Trophoblast cell (in vitro differentiated cells and primary cell): ENCODE results near the gene MPP4.

Source experiments
- DNase-seq, 2 donors: peaks; one replicate each; pipeline ENCODE4 v3.0.0-alpha.2; 2016
- H2AFZ ChIP-seq: 2 replicates; pipeline ENCODE4 v1.6.1; 2013; ENCODE audit warnings: low read length, moderate library complexity, mild to moderate bottlenecking; ENCODE audit not compliant: insufficient read depth, poor library complexity
- H2AK5ac ChIP-seq: 2 replicates; pipeline ENCODE4 v1.6.1; 2013; ENCODE audit warnings: mild to moderate bottlenecking, low read length
- H2BK120ac ChIP-seq: 2 replicates; pipeline ENCODE4 v1.6.1; 2013; ENCODE audit warnings: low read length, mild to moderate bottlenecking, moderate library complexity; ENCODE audit not compliant: insufficient read depth, poor library complexity
- H2BK12ac ChIP-seq: 2 replicates; pipeline ENCODE4 v1.6.1; 2013; ENCODE audit warnings: mild to moderate bottlenecking, low read length, moderate library complexity
- H2BK5ac ChIP-seq: 2 replicates; pipeline ENCODE4 v1.6.1; 2013; ENCODE audit warnings: low read length, low read depth, moderate library complexity, mild to moderate bottlenecking; ENCODE audit not compliant: poor library complexity
- H3K14ac ChIP-seq: 2 replicates; pipeline ENCODE4 v1.6.1; 2013; ENCODE audit warnings: mild to moderate bottlenecking, low read length
- H3K18ac ChIP-seq: 2 replicates; pipeline ENCODE4 v1.6.1; 2013; ENCODE audit warnings: mild to moderate bottlenecking, low read length
- H3K23ac ChIP-seq: 2 replicates; pipeline ENCODE4 v1.6.1; 2013; ENCODE audit warnings: low read length
- H3K27ac ChIP-seq: 2 replicates; pipeline ENCODE4 v1.5.1; 2013; ENCODE audit warnings: low read depth, mild to moderate bottlenecking, inconsistent platforms, low read length, moderate library complexity
- H3K27me3 ChIP-seq: 2 replicates; pipeline ENCODE4 v1.6.1; 2013; ENCODE audit warnings: inconsistent platforms, mild to moderate bottlenecking, low read length, moderate library complexity; ENCODE audit not compliant: insufficient read depth
- H3K36me3 ChIP-seq, 2 experiments: 1 replicate in 1 of 2; 2 replicates in 1 of 2; pipeline ENCODE4 v1.6.1; 2013; ENCODE audit warnings: low read length in 2 of 2, mild to moderate bottlenecking in 2 of 2, moderate library complexity in 1 of 2; ENCODE audit not compliant: insufficient read depth in 2 of 2, control insufficient read depth in 1 of 2
- H3K4ac ChIP-seq: 2 replicates; pipeline ENCODE4 v1.6.1; 2013; ENCODE audit warnings: low read depth, mild to moderate bottlenecking, low read length, moderate library complexity
- H3K4me1 ChIP-seq, 2 experiments: 1 replicate in 1 of 2; 2 replicates in 1 of 2; pipeline ENCODE4 v1.6.1; 2013; ENCODE audit warnings: low read length in 2 of 2, mild to moderate bottlenecking in 2 of 2, moderate library complexity in 1 of 2; ENCODE audit not compliant: insufficient read depth in 2 of 2, control insufficient read depth in 1 of 2
- H3K4me2 ChIP-seq: 2 replicates; pipeline ENCODE4 v1.6.1; 2013; ENCODE audit warnings: inconsistent platforms, mild to moderate bottlenecking, low read length, moderate library complexity
- H3K4me3 ChIP-seq: 2 replicates; pipeline ENCODE4 v1.5.1; 2013; ENCODE audit warnings: mild to moderate bottlenecking, low read depth, low read length, inconsistent platforms
- H3K79me1 ChIP-seq: one replicate; pipeline ENCODE4 v1.6.1; 2013; ENCODE audit warnings: low read length
- H3K79me2 ChIP-seq: 2 replicates; pipeline ENCODE4 v1.6.1; 2013; ENCODE audit warnings: low read length, mild to moderate bottlenecking; ENCODE audit not compliant: control insufficient read depth, insufficient read depth, poor library complexity
- H3K9ac ChIP-seq: 2 replicates; pipeline ENCODE4 v1.6.1; 2013; ENCODE audit warnings: mild to moderate bottlenecking, low read length
- H3K9me3 ChIP-seq: 2 replicates; pipeline ENCODE4 v1.6.1; 2013; ENCODE audit warnings: low read depth, mild to moderate bottlenecking, control low read depth, inconsistent platforms, low read length; ENCODE audit not compliant: insufficient read depth
- H4K12ac ChIP-seq: 2 replicates; pipeline ENCODE4 v1.6.1; 2013; ENCODE audit warnings: low read depth, mild to moderate bottlenecking, low read length, moderate library complexity
- H4K8ac ChIP-seq: 2 replicates; pipeline ENCODE4 v1.6.1; 2013; ENCODE audit warnings: low read depth, mild to moderate bottlenecking, low read length, moderate library complexity
- H4K91ac ChIP-seq: one replicate; pipeline ENCODE4 v1.6.1; 2013; ENCODE audit warnings: low read depth, mild to moderate bottlenecking, low read length, moderate library complexity
- WGBS: extraction: QIAGEN DNeasy Blood & Tissue Kit; methylation state at CpG from one replicate; pipeline ENCODE4 v1.1.7; 2013; ENCODE audit warnings: missing lambda C conversion rate; ENCODE audit not compliant: insufficient read length, insufficient coverage; ENCODE audit errors: extremely low coverage; 5-methylcytosine and 5-hydroxymethylcytosine counted together

MPP4 gene

GRCh38 chr2:201733544-201733943, 35.1 kb upstream of the MPP4 start:
- H3K36me3 ChIP-seq, result peaks cover 7 to 11% of the 10 kb centered on the region in 2 experiments
- H2AFZ ChIP-seq, result no peak overlapping the region
- no peaks in the 10 kb centered on the region for H3K79me2 ChIP-seq
- H4K12ac ChIP-seq, result no peak overlapping the region
- H3K27me3 ChIP-seq, result no peaks in the 10 kb centered on the region
- H3K23ac ChIP-seq, result no peak overlapping the region
- no peak overlapping the region for H2BK5ac ChIP-seq
- no peak for DNase-seq
- no peak overlapping the region for H3K4me2 ChIP-seq
- no CpG with 5 or more reads among the region's 1 CpG for WGBS
- no peaks in the 10 kb centered on the region for H3K4me1 ChIP-seq
- no peak overlapping the region for H3K18ac ChIP-seq
- H2BK120ac ChIP-seq, result no peak overlapping the region
- H3K9ac ChIP-seq, result no peak overlapping the region
- no peak overlapping the region for H3K14ac ChIP-seq
- no peak overlapping the region for H3K27ac ChIP-seq
- H2BK12ac ChIP-seq, result no peak overlapping the region
- no peak overlapping the region for H4K8ac ChIP-seq
- no peak overlapping the region for H3K4ac ChIP-seq
- no peaks in the 10 kb centered on the region for H3K79me1 ChIP-seq
- no peak overlapping the region for H3K4me3 ChIP-seq
- no peaks in the 10 kb centered on the region for H3K9me3 ChIP-seq
- no peak overlapping the region for H2AK5ac ChIP-seq
- H4K91ac ChIP-seq, result no peak overlapping the region

GRCh38 chr2:201730651-201731285, 32.3 kb upstream of the MPP4 start:
- Histone ChIP-seq H3K79me2 (no peaks in the 10 kb centered on the region), H2AFZ (no peak overlapping the region), H3K4me1 (no peaks in the 10 kb centered on the region), H3K9ac (no peak overlapping the region), H2AK5ac (no peak overlapping the region), H4K12ac (no peak overlapping the region), H3K79me1 (no peaks in the 10 kb centered on the region), H2BK12ac (no peak overlapping the region), H3K4me3 (no peak overlapping the region), H3K23ac (no peak overlapping the region), H3K4me2 (no peak overlapping the region), H3K36me3 (peaks cover 11 to 24% of the 10 kb centered on the region in 2 experiments), H3K4ac (no peak overlapping the region), H3K27me3 (no peaks in the 10 kb centered on the region), H3K9me3 (no peaks in the 10 kb centered on the region), H4K91ac (no peak overlapping the region), H3K27ac (no peak overlapping the region), H2BK120ac (no peak overlapping the region), H3K18ac (no peak overlapping the region), H4K8ac (no peak overlapping the region), H3K14ac (no peak overlapping the region), H2BK5ac (no peak overlapping the region)
- DNase-seq, result no peak
- WGBS, result no CpG with 5 or more reads among the region's 5 CpGs

GRCh38 chr2:201715459-201715858, 17.0 kb upstream of the MPP4 start:
- Histone ChIP-seq H2AFZ (no peak overlapping the region), H3K4ac (no peak overlapping the region), H3K79me2 (no peaks in the 10 kb centered on the region), H4K8ac (no peak overlapping the region), H3K9ac (peak overlapping the region; percentile 5), H3K18ac (no peak overlapping the region), H2AK5ac (no peak overlapping the region), H4K12ac (no peak overlapping the region), H3K79me1 (no peaks in the 10 kb centered on the region), H2BK12ac (no peak overlapping the region), H3K27ac (no peak overlapping the region), H3K27me3 (no peaks in the 10 kb centered on the region), H3K4me2 (no peak overlapping the region), H2BK5ac (no peak overlapping the region), H3K23ac (no peak overlapping the region), H3K4me1 (no peaks in the 10 kb centered on the region), H3K9me3 (no peaks in the 10 kb centered on the region), H4K91ac (no peak overlapping the region), H3K36me3 (peaks cover 15 to 23% of the 10 kb centered on the region in 2 experiments), H3K14ac (no peak overlapping the region), H3K4me3 (no peak overlapping the region), H2BK120ac (no peak overlapping the region)
- peak in 1 of 2 donors; percentile 7 for DNase-seq
- WGBS, result no CpG with 5 or more reads among the region's 6 CpGs

GRCh38 chr2:201712726-201713125, 14.3 kb upstream of the MPP4 start:
- no peaks in the 10 kb centered on the region for H3K9me3 ChIP-seq
- H3K79me1 ChIP-seq, result no peaks in the 10 kb centered on the region
- no peak overlapping the region for H3K4me2 ChIP-seq
- H3K27me3 ChIP-seq, result no peaks in the 10 kb centered on the region
- no peak overlapping the region for H3K23ac ChIP-seq
- H3K4ac ChIP-seq, result no peak overlapping the region
- H2BK120ac ChIP-seq, result no peak overlapping the region
- H2AK5ac ChIP-seq, result no peak overlapping the region
- H2AFZ ChIP-seq, result no peak overlapping the region
- no peak overlapping the region for H3K18ac ChIP-seq
- no peaks in the 10 kb centered on the region for H3K4me1 ChIP-seq
- H4K91ac ChIP-seq, result no peak overlapping the region
- no peak overlapping the region for H3K14ac ChIP-seq
- H2BK5ac ChIP-seq, result no peak overlapping the region
- no peak overlapping the region for H3K27ac ChIP-seq
- H2BK12ac ChIP-seq, result no peak overlapping the region
- WGBS, result no CpG with 5 or more reads among the region's 1 CpG
- no peak overlapping the region for H3K9ac ChIP-seq
- H4K8ac ChIP-seq, result no peak overlapping the region
- no peak overlapping the region for H4K12ac ChIP-seq
- no peak for DNase-seq
- H3K36me3 ChIP-seq, result peaks cover 16 to 24% of the 10 kb centered on the region in 2 experiments
- H3K79me2 ChIP-seq, result no peaks in the 10 kb centered on the region
- no peak overlapping the region for H3K4me3 ChIP-seq
